Fibroblast of lung (primary cell): ENCODE results near the gene GPR27. TPM values are rescaled to one million over a fixed set of nuclear protein-coding genes. Genes with fewer than 3 reads are reported as not detected.

Experiments
- DNase-seq, 2 donors: peaks; one replicate each; pipeline versions ENCODE4 v3.0.0 to v3.0.0-alpha.2; 2010; ENCODE audit warnings: low read depth in 2 of 2
- H2AFZ ChIP-seq: 2 replicates; pipeline ENCODE4 v1.5.1; 2012; ENCODE audit warnings: low read length, control low read depth, inconsistent platforms
- H3K27ac ChIP-seq: 2 replicates; pipeline ENCODE4 v1.5.1; 2011; ENCODE audit warnings: low read length, control low read depth; ENCODE audit not compliant: insufficient read depth
- H3K27me3 ChIP-seq: 2 replicates; pipeline ENCODE4 v1.5.1; 2011; ENCODE audit warnings: mild to moderate bottlenecking, low read length; ENCODE audit not compliant: control insufficient read depth, insufficient read depth
- H3K36me3 ChIP-seq: 2 replicates; pipeline ENCODE4 v1.5.1; 2011; ENCODE audit warnings: low read length; ENCODE audit not compliant: control insufficient read depth, insufficient read depth
- H3K4me1 ChIP-seq: 2 replicates; pipeline ENCODE4 v1.5.1; 2011; ENCODE audit warnings: low read length; ENCODE audit not compliant: control insufficient read depth, insufficient read depth; ENCODE audit errors: extremely low read depth
- H3K4me2 ChIP-seq: 2 replicates; pipeline ENCODE4 v1.5.1; 2011; ENCODE audit warnings: low read length, control low read depth; ENCODE audit not compliant: insufficient read depth; ENCODE audit errors: extremely low read depth
- H3K4me3 ChIP-seq, 4 experiments: fragments of 200-600 bp in 1 of 4; sonication (generic) in 1 of 4; replicated peaks in 1 of 4; 2 replicates each; pipeline ENCODE4 v1.5.1; 2011 to 2016; ENCODE audit warnings: low read length in 4 of 4, low read depth in 3 of 4, mild to moderate bottlenecking in 3 of 4, control low read depth in 2 of 4, inconsistent platforms in 1 of 4, mixed read lengths in 1 of 4; ENCODE audit not compliant: insufficient read depth in 1 of 4; ENCODE audit errors: control extremely low read depth in 1 of 4
- H3K79me2 ChIP-seq: 2 replicates; pipeline ENCODE4 v1.5.1; 2012; ENCODE audit warnings: mild to moderate bottlenecking, low read length, inconsistent platforms; ENCODE audit not compliant: control insufficient read depth, insufficient read depth
- H3K9ac ChIP-seq: 2 replicates; pipeline ENCODE4 v1.5.1; 2011; ENCODE audit warnings: mild to moderate bottlenecking, low read length, control low read depth; ENCODE audit not compliant: insufficient read depth
- H3K9me3 ChIP-seq: 2 replicates; pipeline ENCODE4 v1.5.1; 2012; ENCODE audit warnings: low read depth, low read length; ENCODE audit not compliant: control insufficient read depth, insufficient read depth
- H4K20me1 ChIP-seq: 2 replicates; pipeline ENCODE4 v1.5.1; 2011; ENCODE audit warnings: low read length; ENCODE audit not compliant: control insufficient read depth, insufficient read depth; ENCODE audit errors: extremely low read depth
- EZH2 ChIP-seq: IDR thresholded peaks from 2 replicates; pipeline ENCODE4 v1.5.1; 2012; ENCODE audit warnings: low read length, control low read depth, mild to moderate bottlenecking; ENCODE audit errors: missing control alignments
- polyA plus RNA-seq, 2 donors: library from polyadenylated mRNA; depleted of rRNA in 1 of 2; stranded (reverse) in 1 of 2; unstranded in 1 of 2; fragments of >200 nt; gene quantifications; 2 replicates each; pipeline ENCODE4 v1.2.1, GENCODE V29; 2011 to 2012; ENCODE audit warnings: missing spikeins in 1 of 2
- total RNA-seq: library from RNA; depleted of rRNA; stranded (reverse); fragments of >200 nt; gene quantifications from 2 replicates; pipeline ENCODE4 v1.2.1, GENCODE V29; 2014
- TF ChIP-seq, protein P1 (sequence below), 2 donors: IDR thresholded peaks in 1 of 2; conservative IDR thresholded peaks in 1 of 2; 1 replicate in 1 of 2; 2 replicates in 1 of 2; pipeline ENCODE4 v1.5.1; 2011 to 2012; ENCODE audit warnings: low read length in 2 of 2, control low read depth in 1 of 2, inconsistent platforms in 1 of 2, low read depth in 1 of 2, mild to moderate bottlenecking in 1 of 2

GPR27 gene
- total and polyA plus RNA-seq, 2 donors (not counting 1 experiment from before 2014, with no cell fraction given), result not detected

DNA sequence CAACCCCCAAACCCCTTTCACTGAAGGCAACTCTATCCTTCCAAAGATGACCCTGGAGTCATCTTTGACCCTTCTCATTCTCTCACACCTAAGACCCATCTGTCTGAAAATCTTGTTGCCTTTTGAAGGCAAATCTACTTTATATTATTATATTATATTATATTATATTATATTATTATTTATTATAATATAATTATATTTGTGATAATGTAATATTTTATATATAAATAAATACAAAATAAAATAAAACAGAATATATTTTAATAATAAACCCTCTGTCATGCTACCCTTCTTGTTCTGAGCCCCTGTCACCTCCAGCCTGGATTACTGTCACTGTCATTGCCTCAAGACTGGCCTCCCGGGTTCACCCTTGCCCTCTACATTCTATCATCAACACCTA is 36.3 kb downstream of the GPR27 start:
- H3K9me3 ChIP-seq, result no peaks in the 10 kb centered on the region
- TF ChIP-seq, protein P1, sequence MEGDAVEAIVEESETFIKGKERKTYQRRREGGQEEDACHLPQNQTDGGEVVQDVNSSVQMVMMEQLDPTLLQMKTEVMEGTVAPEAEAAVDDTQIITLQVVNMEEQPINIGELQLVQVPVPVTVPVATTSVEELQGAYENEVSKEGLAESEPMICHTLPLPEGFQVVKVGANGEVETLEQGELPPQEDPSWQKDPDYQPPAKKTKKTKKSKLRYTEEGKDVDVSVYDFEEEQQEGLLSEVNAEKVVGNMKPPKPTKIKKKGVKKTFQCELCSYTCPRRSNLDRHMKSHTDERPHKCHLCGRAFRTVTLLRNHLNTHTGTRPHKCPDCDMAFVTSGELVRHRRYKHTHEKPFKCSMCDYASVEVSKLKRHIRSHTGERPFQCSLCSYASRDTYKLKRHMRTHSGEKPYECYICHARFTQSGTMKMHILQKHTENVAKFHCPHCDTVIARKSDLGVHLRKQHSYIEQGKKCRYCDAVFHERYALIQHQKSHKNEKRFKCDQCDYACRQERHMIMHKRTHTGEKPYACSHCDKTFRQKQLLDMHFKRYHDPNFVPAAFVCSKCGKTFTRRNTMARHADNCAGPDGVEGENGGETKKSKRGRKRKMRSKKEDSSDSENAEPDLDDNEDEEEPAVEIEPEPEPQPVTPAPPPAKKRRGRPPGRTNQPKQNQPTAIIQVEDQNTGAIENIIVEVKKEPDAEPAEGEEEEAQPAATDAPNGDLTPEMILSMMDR (conservative IDR thresholded peaks at IDR 0.05 in 1 of 2, IDR thresholded peaks at IDR 0.05 in 1 of 2; ENCODE audit: low read depth in 1 of 2, low read length in 2 of 2), result no peak
- TF ChIP-seq EZH2, result no peak

DNA sequence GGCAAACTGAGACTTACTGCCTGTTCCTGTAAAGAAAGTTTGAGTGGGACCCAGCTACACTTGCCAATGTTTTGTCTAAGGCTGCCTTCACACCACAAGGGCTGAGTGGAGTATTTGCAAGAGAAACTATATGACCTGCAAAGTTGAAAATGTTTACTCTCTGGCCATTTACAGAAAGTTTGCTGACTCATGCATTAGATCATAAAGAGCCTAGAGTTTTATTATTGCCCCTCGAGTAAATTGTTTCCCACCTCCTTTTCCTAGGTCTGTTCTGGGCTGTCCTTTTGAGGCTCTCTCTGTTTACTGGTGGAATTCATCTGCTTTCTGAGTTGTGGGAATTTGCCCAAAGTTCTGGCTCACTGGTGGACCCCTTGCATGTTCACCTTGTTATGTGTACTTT is 38.0 kb downstream of the GPR27 start:
- Histone ChIP-seq H3K9me3 (no peaks in the 10 kb centered on the region), H4K20me1 (no peaks in the 10 kb centered on the region), H3K4me3 (no peak overlapping the region), H3K27ac (no peak overlapping the region), H3K9ac (no peak overlapping the region), H3K36me3 (no peaks in the 10 kb centered on the region), H3K4me2 (no peak overlapping the region), H3K79me2 (no peaks in the 10 kb centered on the region), H3K4me1 (no peaks in the 10 kb centered on the region), H2AFZ (no peak overlapping the region), H3K27me3 (peaks cover 7% of the 10 kb centered on the region)
- no peak for DNase-seq
- TF ChIP-seq EZH2, result no peak
- TF ChIP-seq, protein P1 (conservative IDR thresholded peaks at IDR 0.05 in 1 of 2, IDR thresholded peaks at IDR 0.05 in 1 of 2; ENCODE audit: low read depth in 1 of 2, low read length in 2 of 2), result no peak

More for the DNA sequence above, 36.3 kb downstream of the GPR27 start:
- Histone ChIP-seq H3K27me3 (peaks cover 20% of the 10 kb centered on the region), H3K79me2 (no peaks in the 10 kb centered on the region), H3K4me1 (no peaks in the 10 kb centered on the region), H3K36me3 (no peaks in the 10 kb centered on the region), H4K20me1 (no peaks in the 10 kb centered on the region), H3K4me3 (no peak overlapping the region), H3K4me2 (no peak overlapping the region), H2AFZ (no peak overlapping the region), H3K27ac (no peak overlapping the region), H3K9ac (no peak overlapping the region)
- DNase-seq, result no peak

DNA sequence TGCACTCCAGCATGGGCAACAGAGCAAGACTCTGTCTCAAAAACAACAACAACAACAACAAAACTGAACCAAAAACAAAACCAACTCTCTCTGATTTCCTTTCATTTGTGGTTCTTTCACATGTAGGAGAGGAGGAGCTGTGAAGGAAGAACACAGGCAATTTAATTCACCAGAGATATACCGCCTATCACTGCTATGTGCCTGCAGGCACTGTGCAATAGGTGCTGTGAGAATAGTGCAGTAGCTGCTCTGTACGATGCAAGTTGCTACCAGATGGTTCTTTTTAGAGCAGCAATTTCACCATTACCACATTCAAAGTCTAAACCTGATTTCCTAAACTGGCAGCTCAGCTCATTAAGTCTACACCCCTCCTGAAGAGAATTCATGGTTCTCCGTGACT is 42.6 kb downstream of the GPR27 start:
- Histone ChIP-seq H3K36me3 (no peaks in the 10 kb centered on the region), H2AFZ (no peak overlapping the region), H3K4me1 (no peaks in the 10 kb centered on the region), H3K27ac (no peak overlapping the region), H3K9me3 (no peaks in the 10 kb centered on the region), H3K79me2 (no peaks in the 10 kb centered on the region), H3K4me2 (no peak overlapping the region), H4K20me1 (no peaks in the 10 kb centered on the region), H3K9ac (no peak overlapping the region), H3K4me3 (no peak overlapping the region), H3K27me3 (peaks cover 8% of the 10 kb centered on the region)
- no peak for DNase-seq
- TF ChIP-seq, protein P1 (conservative IDR thresholded peaks at IDR 0.05 in 1 of 2, IDR thresholded peaks at IDR 0.05 in 1 of 2; ENCODE audit: low read depth in 1 of 2, low read length in 2 of 2), result no peak
- TF ChIP-seq EZH2, result no peak
